Measurements from ENCODE around the gene PTBP2.

GRCh38 chr1:96715482-96715881, 6.1 kb upstream of the PTBP2 start:
- TF ChIP-seq POLR2A (IDR thresholded peaks at IDR 0.05; ENCODE audit: low read depth, low read length): no peak
- no peak for TF ChIP-seq SP1 (IDR thresholded peaks at IDR 0.05; ENCODE audit: low read depth, low read length)
- no peak for TF ChIP-seq SIX5 (IDR thresholded peaks at IDR 0.05; ENCODE audit: low read depth, low read length, severe bottlenecking)
